ENCODE results near the gene LYG1. TPM values are rescaled to one million over a fixed set of nuclear protein-coding genes. Genes with fewer than 3 reads are reported as not detected.

Gene LYG1
- total RNA-seq, 1 experiment from 2014 or later, result 0.31 TPM

DNA sequence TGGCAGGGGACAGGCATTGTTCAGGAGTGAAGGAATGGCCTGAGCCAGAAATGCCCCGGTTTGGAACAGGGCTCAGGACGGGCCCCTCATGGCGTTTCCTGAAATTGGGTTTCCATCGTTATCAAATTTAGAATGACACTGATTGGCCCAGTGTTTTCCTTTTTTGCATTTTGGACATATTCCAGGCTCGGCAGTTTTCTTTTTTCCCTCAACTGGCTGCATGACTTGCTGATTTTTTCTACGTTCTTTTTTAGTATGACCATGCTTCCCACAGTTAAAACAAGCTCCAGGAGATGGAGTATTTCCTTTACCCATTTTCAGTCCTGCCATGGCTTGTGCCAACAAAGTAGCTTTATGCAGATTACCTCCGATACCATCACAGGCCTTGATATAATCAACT is 25.1 kb downstream of the LYG1 start:
- Histone ChIP-seq H3K79me1 (ENCODE audit: insufficient read depth, low read depth, low read length, poor library complexity, severe bottlenecking) (no peaks in the 10 kb centered on the region), H3K9me3 (ENCODE audit: control insufficient read depth, low read depth, low read length) (no peaks in the 10 kb centered on the region), H4K20me1 (ENCODE audit: control insufficient read depth, insufficient read depth, insufficient read length) (no peaks in the 10 kb centered on the region), H3K27ac (ENCODE audit: insufficient read length, low read depth, low read length) (no peak overlapping the region), H3K9ac (ENCODE audit: extremely low read depth, insufficient read length, low read length) (no peak overlapping the region), H3K18ac (ENCODE audit: insufficient read length, low read depth, low read length) (no peak overlapping the region), H3K14ac (ENCODE audit: insufficient read depth, low read length) (no peak overlapping the region), H2AFZ (ENCODE audit: low read length) (no peak overlapping the region), H3K23ac (ENCODE audit: insufficient read length, low read depth, low read length) (no peak overlapping the region), H2BK120ac (ENCODE audit: low read depth, low read length, poor library complexity, severe bottlenecking) (no peak overlapping the region), H3K27me3 (ENCODE audit: insufficient read depth, low read length) (no peaks in the 10 kb centered on the region), H3K23me2 (ENCODE audit: insufficient read length, low read depth, low read length, poor library complexity, severe bottlenecking) (no peaks in the 10 kb centered on the region), H4K8ac (replicated peaks; ENCODE audit: insufficient read length, low read depth, low read length) (no peak overlapping the region), H2BK12ac (ENCODE audit: insufficient read length, low read depth, low read length) (no peak overlapping the region), H3K56ac (ENCODE audit: insufficient read length, low read depth, low read length) (no peak overlapping the region), H4K91ac (ENCODE audit: insufficient read length, low read depth, low read length) (no peak overlapping the region), H2BK20ac (ENCODE audit: low read depth, low read length, poor library complexity, severe bottlenecking) (no peak overlapping the region), H3K4me1 (ENCODE audit: insufficient read depth, low read length) (no peaks in the 10 kb centered on the region), H3K79me2 (ENCODE audit: insufficient read depth, low read length) (no peaks in the 10 kb centered on the region), H3K4ac (ENCODE audit: low read depth, low read length) (no peak overlapping the region), H3K4me2 (ENCODE audit: insufficient read depth, insufficient read length, low read length) (no peak overlapping the region), H2AK5ac (ENCODE audit: insufficient read length, low read length) (no peak overlapping the region), H3T11ph (ENCODE audit: low read length) (no peak overlapping the region), H2BK5ac (ENCODE audit: insufficient read length, low read length) (no peak overlapping the region), H4K5ac (ENCODE audit: insufficient read length, low read depth, low read length) (no peak overlapping the region), H2BK15ac (ENCODE audit: low read depth, low read length) (no peak overlapping the region)
- Mint-ChIP-seq H3K36me3 (ENCODE audit: insufficient read depth in 1 of 3, low read depth in 3 of 3) (peaks cover 16 to 23% (median 23%) of the 10 kb centered on the region in 3 experiments), H3K4me3 (no peak overlapping the region), H3K9me3 (peaks cover 45 to 48% of the 10 kb centered on the region in 2 experiments), H3K27ac (no peak overlapping the region), H3K4me1 (peaks cover 2 to 6% of the 10 kb centered on the region in 2 experiments), H3K27me3 (ENCODE audit: low read depth) (peaks cover 2% of the 10 kb centered on the region; the same call in 1 of the 2 replicates)
- no CpG with 5 or more reads among the region's 7 CpGs for WGBS (ENCODE audit: extremely low coverage, insufficient read length, low lambda C conversion rate)
- DNase-seq, result no peak
- TF ChIP-seq, protein P1, sequence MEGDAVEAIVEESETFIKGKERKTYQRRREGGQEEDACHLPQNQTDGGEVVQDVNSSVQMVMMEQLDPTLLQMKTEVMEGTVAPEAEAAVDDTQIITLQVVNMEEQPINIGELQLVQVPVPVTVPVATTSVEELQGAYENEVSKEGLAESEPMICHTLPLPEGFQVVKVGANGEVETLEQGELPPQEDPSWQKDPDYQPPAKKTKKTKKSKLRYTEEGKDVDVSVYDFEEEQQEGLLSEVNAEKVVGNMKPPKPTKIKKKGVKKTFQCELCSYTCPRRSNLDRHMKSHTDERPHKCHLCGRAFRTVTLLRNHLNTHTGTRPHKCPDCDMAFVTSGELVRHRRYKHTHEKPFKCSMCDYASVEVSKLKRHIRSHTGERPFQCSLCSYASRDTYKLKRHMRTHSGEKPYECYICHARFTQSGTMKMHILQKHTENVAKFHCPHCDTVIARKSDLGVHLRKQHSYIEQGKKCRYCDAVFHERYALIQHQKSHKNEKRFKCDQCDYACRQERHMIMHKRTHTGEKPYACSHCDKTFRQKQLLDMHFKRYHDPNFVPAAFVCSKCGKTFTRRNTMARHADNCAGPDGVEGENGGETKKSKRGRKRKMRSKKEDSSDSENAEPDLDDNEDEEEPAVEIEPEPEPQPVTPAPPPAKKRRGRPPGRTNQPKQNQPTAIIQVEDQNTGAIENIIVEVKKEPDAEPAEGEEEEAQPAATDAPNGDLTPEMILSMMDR (conservative IDR thresholded peaks at IDR 0.05), result no peak
